ENCODE data around the gene ADAMTSL2. TPM values are rescaled to one million over a fixed set of nuclear protein-coding genes. Genes with fewer than 3 reads are reported as not detected.

Gene ADAMTSL2
- total RNA-seq, 1 donor from 2014 or later, result not detected

- no peak overlapping the region for H3K4me3 Mint-ChIP-seq (ENCODE audit: low read depth)
- H3K36me3 Mint-ChIP-seq (ENCODE audit: low read depth), result no peaks in the 10 kb centered on the region
- no peak for DNase-seq (ENCODE audit: low spot score)
- H3K27me3 Mint-ChIP-seq (ENCODE audit: low read depth), result no peaks in the 10 kb centered on the region
- H3K9me3 Mint-ChIP-seq, result peaks cover 14% of the 10 kb centered on the region
- intact Hi-C loops (cut with micrococcal nuclease), result no loop called here
- no peaks in the 10 kb centered on the region for H3K4me1 Mint-ChIP-seq (ENCODE audit: low read depth)
- no peak overlapping the region for H3K27ac Mint-ChIP-seq
Measured at GRCh38 chr9:133591116-133591910, 56.8 kb downstream of the ADAMTSL2 start.

GRCh38 chr9:133591985-133592384 lies 57.5 kb downstream of the ADAMTSL2 start:
- no peaks in the 10 kb centered on the region for H3K27me3 Mint-ChIP-seq (ENCODE audit: low read depth)
- intact Hi-C loops (cut with micrococcal nuclease), result no loop called here
- H3K4me3 Mint-ChIP-seq (ENCODE audit: low read depth), result no peak overlapping the region
- DNase-seq (ENCODE audit: low spot score), result no peak
- H3K36me3 Mint-ChIP-seq (ENCODE audit: low read depth), result no peaks in the 10 kb centered on the region
- H3K9me3 Mint-ChIP-seq, result peaks cover 17% of the 10 kb centered on the region
- H3K27ac Mint-ChIP-seq, result no peak overlapping the region
- H3K4me1 Mint-ChIP-seq (ENCODE audit: low read depth), result no peaks in the 10 kb centered on the region

GRCh38 chr9:133592731-133593409 lies 58.4 kb downstream of the ADAMTSL2 start:
- no peaks in the 10 kb centered on the region for H3K4me1 Mint-ChIP-seq (ENCODE audit: low read depth)
- no peaks in the 10 kb centered on the region for H3K36me3 Mint-ChIP-seq (ENCODE audit: low read depth)
- no peaks in the 10 kb centered on the region for H3K27me3 Mint-ChIP-seq (ENCODE audit: low read depth)
- peaks cover 26% of the 10 kb centered on the region for H3K9me3 Mint-ChIP-seq
- no peak overlapping the region for H3K27ac Mint-ChIP-seq
- DNase-seq (ENCODE audit: low spot score), result no peak
- H3K4me3 Mint-ChIP-seq (ENCODE audit: low read depth), result no peak overlapping the region
- intact Hi-C loops (cut with micrococcal nuclease), result no loop called here

GRCh38 chr9:133593587-133594253 lies 59.2 kb downstream of the ADAMTSL2 start:
- H3K4me1 Mint-ChIP-seq (ENCODE audit: low read depth), result no peaks in the 10 kb centered on the region
- H3K4me3 Mint-ChIP-seq (ENCODE audit: low read depth), result no peak overlapping the region
- H3K27me3 Mint-ChIP-seq (ENCODE audit: low read depth), result no peaks in the 10 kb centered on the region
- peaks cover 24% of the 10 kb centered on the region for H3K9me3 Mint-ChIP-seq
- no peak for DNase-seq (ENCODE audit: low spot score)
- no peak overlapping the region for H3K27ac Mint-ChIP-seq
- no peaks in the 10 kb centered on the region for H3K36me3 Mint-ChIP-seq (ENCODE audit: low read depth)
- intact Hi-C loops (cut with micrococcal nuclease), result no loop called here

- intact Hi-C loops (cut with micrococcal nuclease), result no loop called here
- DNase-seq (ENCODE audit: low spot score), result no peak
- Mint-ChIP-seq H3K4me1 (ENCODE audit: low read depth) (no peaks in the 10 kb centered on the region), H3K9me3 (peaks cover 24% of the 10 kb centered on the region), H3K4me3 (ENCODE audit: low read depth) (no peak overlapping the region), H3K36me3 (ENCODE audit: low read depth) (no peaks in the 10 kb centered on the region), H3K27me3 (ENCODE audit: low read depth) (no peaks in the 10 kb centered on the region), H3K27ac (no peak overlapping the region)
Measured at GRCh38 chr9:133594310-133594709, 59.8 kb downstream of the ADAMTSL2 start.

- intact Hi-C loops (cut with micrococcal nuclease), result no loop called here
- DNase-seq (ENCODE audit: low spot score), result no peak
- Mint-ChIP-seq H3K27ac (no peak overlapping the region), H3K9me3 (peaks cover 24% of the 10 kb centered on the region), H3K27me3 (ENCODE audit: low read depth) (no peaks in the 10 kb centered on the region), H3K36me3 (ENCODE audit: low read depth) (no peaks in the 10 kb centered on the region), H3K4me3 (ENCODE audit: low read depth) (no peak overlapping the region), H3K4me1 (ENCODE audit: low read depth) (no peaks in the 10 kb centered on the region)
Measured at GRCh38 chr9:133595910-133596309, 61.4 kb downstream of the ADAMTSL2 start.

- no peaks in the 10 kb centered on the region for H3K4me1 Mint-ChIP-seq (ENCODE audit: low read depth)
- H3K36me3 Mint-ChIP-seq (ENCODE audit: low read depth), result no peaks in the 10 kb centered on the region
- H3K9me3 Mint-ChIP-seq, result peaks cover 24% of the 10 kb centered on the region
- intact Hi-C loops (cut with micrococcal nuclease), result no loop called here
- H3K4me3 Mint-ChIP-seq (ENCODE audit: low read depth), result no peak overlapping the region
- no peaks in the 10 kb centered on the region for H3K27me3 Mint-ChIP-seq (ENCODE audit: low read depth)
- H3K27ac Mint-ChIP-seq, result no peak overlapping the region
- no peak for DNase-seq (ENCODE audit: low spot score)
Measured at GRCh38 chr9:133597316-133597957, 62.9 kb downstream of the ADAMTSL2 start.

GRCh38 chr9:133598978-133599377 lies 64.5 kb downstream of the ADAMTSL2 start:
- peaks cover 24% of the 10 kb centered on the region for H3K9me3 Mint-ChIP-seq
- H3K4me1 Mint-ChIP-seq (ENCODE audit: low read depth), result no peaks in the 10 kb centered on the region
- no peaks in the 10 kb centered on the region for H3K27me3 Mint-ChIP-seq (ENCODE audit: low read depth)
- no peaks in the 10 kb centered on the region for H3K36me3 Mint-ChIP-seq (ENCODE audit: low read depth)
- intact Hi-C loops (cut with micrococcal nuclease), result no loop called here
- H3K4me3 Mint-ChIP-seq (ENCODE audit: low read depth), result no peak overlapping the region
- DNase-seq (ENCODE audit: low spot score), result no peak
- H3K27ac Mint-ChIP-seq, result no peak overlapping the region

GRCh38 chr9:133599470-133600173 lies 65.1 kb downstream of the ADAMTSL2 start:
- H3K4me1 Mint-ChIP-seq (ENCODE audit: low read depth), result no peaks in the 10 kb centered on the region
- no peak for DNase-seq (ENCODE audit: low spot score)
- no peak overlapping the region for H3K4me3 Mint-ChIP-seq (ENCODE audit: low read depth)
- no peaks in the 10 kb centered on the region for H3K27me3 Mint-ChIP-seq (ENCODE audit: low read depth)
- H3K27ac Mint-ChIP-seq, result no peak overlapping the region
- intact Hi-C loops (cut with micrococcal nuclease), result no loop called here
- peaks cover 24% of the 10 kb centered on the region for H3K9me3 Mint-ChIP-seq
- no peaks in the 10 kb centered on the region for H3K36me3 Mint-ChIP-seq (ENCODE audit: low read depth)

- no peaks in the 10 kb centered on the region for H3K27me3 Mint-ChIP-seq (ENCODE audit: low read depth)
- H3K36me3 Mint-ChIP-seq (ENCODE audit: low read depth), result no peaks in the 10 kb centered on the region
- H3K9me3 Mint-ChIP-seq, result peaks cover 22% of the 10 kb centered on the region
- intact Hi-C loops (cut with micrococcal nuclease), result no loop called here
- DNase-seq (ENCODE audit: low spot score), result no peak
- H3K4me3 Mint-ChIP-seq (ENCODE audit: low read depth), result no peak overlapping the region
- no peak overlapping the region for H3K27ac Mint-ChIP-seq
- H3K4me1 Mint-ChIP-seq (ENCODE audit: low read depth), result no peaks in the 10 kb centered on the region
Measured at GRCh38 chr9:133600739-133601138, 66.2 kb downstream of the ADAMTSL2 start.

- no peaks in the 10 kb centered on the region for H3K27me3 Mint-ChIP-seq (ENCODE audit: low read depth)
- no peak overlapping the region for H3K27ac Mint-ChIP-seq
Measured at GRCh38 chr9:133601746-133602145, 67.2 kb downstream of the ADAMTSL2 start.

GRCh38 chr9:133602277-133602676 lies 67.8 kb downstream of the ADAMTSL2 start:
- no peak for DNase-seq (ENCODE audit: low spot score)
- H3K27me3 Mint-ChIP-seq (ENCODE audit: low read depth), result no peaks in the 10 kb centered on the region
- H3K27ac Mint-ChIP-seq, result no peak overlapping the region
- no peaks in the 10 kb centered on the region for H3K36me3 Mint-ChIP-seq (ENCODE audit: low read depth)
- no peak overlapping the region for H3K4me3 Mint-ChIP-seq (ENCODE audit: low read depth)
- H3K9me3 Mint-ChIP-seq, result peaks cover 9% of the 10 kb centered on the region
- no peaks in the 10 kb centered on the region for H3K4me1 Mint-ChIP-seq (ENCODE audit: low read depth)
- intact Hi-C loops (cut with micrococcal nuclease), result no loop called here

More at GRCh38 chr9:133601746-133602145, 67.2 kb downstream of the ADAMTSL2 start:
- Mint-ChIP-seq H3K4me1 (ENCODE audit: low read depth) (no peaks in the 10 kb centered on the region), H3K36me3 (ENCODE audit: low read depth) (no peaks in the 10 kb centered on the region), H3K9me3 (peaks cover 14% of the 10 kb centered on the region), H3K4me3 (ENCODE audit: low read depth) (no peak overlapping the region)
- intact Hi-C loops (cut with micrococcal nuclease), result no loop called here
- no peak for DNase-seq (ENCODE audit: low spot score)

All from activated T-helper 2 cell treated with anti-CD3 and anti-CD28 coated beads, Interferon-gamma antibody, Interleukin-2, Interleukin-4, amounts not matched to agents 10 μg/mL and 5 μg/mL and 100 μg/mL, durations not matched to agents 14 hours and 24 hours and 36 hours (primary cell).